HS-5 (cell line): ENCODE data around the gene STX5.
"Not testable (repeated sequence)": the region's sequence is repeated elsewhere in the genome, so short reads cannot be mapped to it uniquely, and the experiment has no call there.

Experiments used
- DNase-seq: peaks from one replicate; pipeline ENCODE4 v3.0.0-alpha.2; 2012; ENCODE audit warnings: low read depth

The STX5 gene

DNA sequence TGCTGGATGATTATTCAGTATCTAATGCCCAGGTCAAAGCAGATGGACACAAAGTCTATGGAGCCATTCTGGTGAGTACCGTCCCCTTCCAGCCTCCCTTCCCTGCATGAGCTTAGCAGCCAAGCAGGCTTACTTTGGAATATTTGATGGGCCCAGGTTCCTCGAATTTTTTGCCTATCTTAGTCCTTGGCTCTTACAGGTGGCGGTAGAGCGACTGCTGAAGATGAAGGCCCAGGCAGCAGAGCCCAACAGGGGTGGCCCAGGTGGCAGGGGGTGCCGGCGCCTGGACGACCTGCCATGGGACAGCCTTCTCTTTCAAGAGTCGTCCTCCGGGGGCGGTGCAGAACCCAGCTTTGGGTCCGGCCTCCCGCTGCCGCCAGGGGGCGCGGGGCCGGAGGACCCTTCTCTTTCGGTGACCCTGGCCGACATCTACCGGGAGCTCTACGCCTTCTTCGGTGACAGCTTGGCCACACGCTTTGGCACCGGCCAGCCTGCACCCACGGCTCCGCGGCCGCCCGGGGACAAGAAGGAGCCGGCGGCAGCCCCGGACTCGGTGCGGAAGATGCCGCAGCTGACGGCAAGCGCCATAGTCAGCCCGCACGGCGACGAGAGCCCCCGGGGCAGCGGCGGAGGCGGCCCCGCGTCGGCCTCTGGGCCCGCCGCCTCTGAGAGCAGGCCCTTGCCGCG, 45.4 kb downstream of the STX5 start:
- DNase-seq = no peak

DNA sequence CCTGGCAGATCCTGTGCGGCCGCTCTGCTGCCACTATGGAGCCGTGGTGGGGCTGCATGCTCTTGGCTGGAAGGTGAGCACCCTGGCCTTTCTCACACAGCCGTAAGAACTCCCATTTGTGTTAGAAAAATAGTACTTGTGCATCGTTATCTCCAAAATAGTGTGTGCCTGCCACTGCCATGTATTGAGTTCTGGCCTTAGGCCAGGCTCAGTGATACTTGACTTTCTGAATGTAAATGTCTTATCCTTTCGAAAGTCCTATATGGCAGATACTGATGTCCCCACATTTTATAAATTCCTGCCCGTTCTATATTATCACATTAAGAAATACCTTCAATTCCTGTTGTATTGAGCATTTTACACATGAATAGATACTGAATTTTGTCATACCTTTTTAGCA, 49.1 kb downstream of the STX5 start:
- no peak for DNase-seq

GRCh38 chr11:62778441-62778840, 53.4 kb downstream of the STX5 start:
- no peak for DNase-seq

DNA sequence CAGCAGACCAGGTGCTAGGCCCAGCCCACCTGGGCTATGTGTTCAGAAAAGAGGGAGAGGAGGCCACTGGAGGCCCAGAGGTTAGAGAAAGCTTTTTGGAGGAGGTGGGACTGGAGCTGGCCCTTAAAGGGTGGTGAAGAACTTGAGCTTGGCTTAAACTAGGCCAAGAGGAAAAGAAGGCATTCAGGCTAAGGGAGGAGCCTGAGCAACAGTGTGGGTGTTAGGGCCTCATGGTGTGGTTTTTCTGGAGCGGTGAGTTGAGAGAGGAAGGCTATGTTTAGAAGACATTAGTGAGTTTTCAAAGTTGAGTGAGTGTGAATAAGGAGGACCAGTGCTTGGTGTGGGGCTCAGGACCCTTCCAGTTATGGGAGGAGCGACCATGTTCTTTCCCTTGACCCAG, 54.5 kb downstream of the STX5 start:
- no peak for DNase-seq

GRCh38 chr11:62775646-62776045, 56.2 kb downstream of the STX5 start:
- no peak for DNase-seq

GRCh38 chr11:62774407-62774806, 57.4 kb downstream of the STX5 start:
- DNase-seq = no peak

- DNase-seq = peak; percentile 92
Measured at GRCh38 chr11:62771144-62772021, 60.5 kb downstream of the STX5 start, which contains the start of gene TAF6L. TSS of gene TAF6L (plus strand) at chr11:62771396. CDS start at chr11:62775784, 4,388 bp downstream.

DNA sequence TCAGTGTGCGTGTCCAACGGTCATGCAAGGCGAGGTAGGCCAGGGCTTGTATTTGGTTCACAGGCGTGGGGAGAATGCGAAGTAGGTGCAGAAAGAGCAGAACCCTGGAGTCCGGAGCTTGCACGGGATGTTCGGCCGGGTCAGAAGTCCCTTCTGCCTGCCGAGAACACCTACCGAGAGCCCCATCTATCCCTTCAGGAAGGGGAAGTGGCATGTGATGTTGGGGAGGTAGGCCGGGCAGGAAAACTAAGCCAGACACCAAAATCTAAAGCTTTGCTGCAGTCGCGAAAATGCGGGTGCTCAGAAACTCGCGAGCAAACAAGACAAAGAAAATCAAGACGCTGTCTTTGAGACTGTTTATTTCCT, 61.1 kb downstream of the STX5 start:
- no peak for DNase-seq

DNA sequence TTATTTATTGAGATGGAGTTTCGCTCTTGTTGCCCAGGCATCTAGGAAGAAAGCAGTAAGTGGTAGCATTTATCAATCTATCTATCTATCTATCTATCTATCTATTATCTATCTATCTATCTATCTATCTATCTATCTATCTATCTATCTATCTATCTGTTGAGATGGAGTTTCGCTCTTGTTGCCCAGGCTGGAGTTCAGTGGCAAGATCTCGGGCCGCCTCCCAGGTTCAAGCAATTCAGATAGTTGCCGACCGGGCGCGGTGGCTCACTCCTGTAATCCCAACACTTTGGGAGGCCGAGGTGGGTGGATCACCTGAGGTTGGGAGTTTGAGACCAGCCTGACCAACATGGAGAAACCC, 71.0 kb downstream of the STX5 start:
- DNase-seq = not testable (repeated sequence)

GRCh38 chr11:62757846-62758788, 73.7 kb downstream of the STX5 start:
- no peak for DNase-seq
